Measurements from ENCODE around the gene PHLPP1. TPM values are rescaled to one million over a fixed set of nuclear protein-coding genes. Genes with fewer than 3 reads are reported as not detected.

Gene PHLPP1
- total and polyA plus RNA-seq, 2 of the 4 experiments (the other 2 are of a cell fraction) = 3.3 to 3.6 TPM

DNA sequence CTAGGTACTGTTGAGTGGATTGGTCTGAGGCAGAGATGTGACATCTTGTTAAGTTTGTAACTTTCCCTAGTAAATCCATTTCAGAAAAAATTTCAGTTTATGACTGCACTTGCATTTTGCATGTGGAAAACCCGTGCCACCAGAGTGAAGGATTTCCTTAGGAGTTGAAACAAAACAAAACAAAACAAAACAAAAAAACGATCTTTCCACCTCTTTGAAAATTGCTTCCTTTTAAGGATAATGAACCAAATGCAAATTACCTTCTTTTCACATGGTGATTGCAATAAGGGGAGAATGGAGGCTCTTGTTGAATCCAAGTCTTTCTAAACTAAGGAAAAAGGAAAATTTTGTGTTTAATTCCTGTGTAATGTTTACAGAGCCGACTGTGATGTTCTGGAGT is 43.2 kb downstream of the PHLPP1 start:
- Histone ChIP-seq H3K36me3 (ENCODE audit: control insufficient read depth, insufficient read depth, low read length) (no peaks in the 10 kb centered on the region), H2AK9ac (replicated peaks; ENCODE audit: low read depth, low read length, poor library complexity) (no peak overlapping the region), H3K14ac (replicated peaks; ENCODE audit: low read depth, low read length) (no peak overlapping the region), H3K4me1 (ENCODE audit: control insufficient read depth, insufficient read depth, low read length) (peaks cover 4% of the 10 kb centered on the region; the same call in 1 of the 2 replicates), H3K9me3 (ENCODE audit: control insufficient read depth, insufficient read depth, low read length) (peaks cover 2% of the 10 kb centered on the region; the same call in 1 of the 2 replicates), H4K20me1 (ENCODE audit: insufficient read depth, low read length) (no peaks in the 10 kb centered on the region), H4K5ac (ENCODE audit: low read depth, low read length) (no peak overlapping the region), H4K91ac (ENCODE audit: insufficient read depth, low read depth, low read length) (no peak overlapping the region), H3K79me1 (ENCODE audit: low read depth in 1 of 2, low read length in 2 of 2) (peaks cover 17 to 40% of the 10 kb centered on the region in 2 experiments), H3K4me2 (ENCODE audit: low read depth, low read length) (no peak overlapping the region), H3K4ac (ENCODE audit: low read depth, low read length) (no peak overlapping the region), H3K23ac (ENCODE audit: low read depth, low read length) (no peak overlapping the region), H2BK120ac (ENCODE audit: low read depth, low read length) (no peak overlapping the region), H3K27ac (ENCODE audit: insufficient read depth, low read length) (no peak overlapping the region), H2BK5ac (ENCODE audit: low read depth, low read length, poor library complexity, severe bottlenecking) (no peak overlapping the region), H3K27me3 (ENCODE audit: control insufficient read depth, insufficient read depth, low read length) (no peaks in the 10 kb centered on the region), H3K56ac (ENCODE audit: extremely low read depth, insufficient read depth, low read length) (no peak overlapping the region), H2BK15ac (ENCODE audit: low read depth, low read length) (no peak overlapping the region; the same call in 2 of the 3 replicates), H2AK5ac (ENCODE audit: low read depth, low read length) (no peak overlapping the region), H4K8ac (ENCODE audit: low read depth in 2 of 2, low read length in 2 of 2) (no peak overlapping the region), H3K9ac (ENCODE audit: low read depth, low read length) (no peak overlapping the region), H3K18ac (ENCODE audit: low read depth, low read length) (no peak overlapping the region), H2AFZ (replicated peaks; ENCODE audit: low read length, poor library complexity) (no peak overlapping the region), H2BK20ac (ENCODE audit: low read depth, low read length) (no peak overlapping the region), H3K4me3 (ENCODE audit: insufficient read depth, low read depth, low read length) (no peak overlapping the region), H3K9me1 (ENCODE audit: insufficient read depth, low read length) (peaks cover 5% of the 10 kb centered on the region; the same call in 1 of the 2 replicates)
- CTCF ChIA-PET = interaction anchor here (0.6 to 1.2 kb wide), 2 partner anchors 33 to 121 kb away, joined by 3 to 5 read pairs; no protein-coding TSS in a partner anchor
- dilution Hi-C loops (cut with HindIII; ENCODE audit: low sequenced_read_pairs, unreplicated experiment) (no loop called here), intact Hi-C loops (cut with micrococcal nuclease) (no loop called here), in situ Hi-C loops (cut with MboI; ENCODE audit: low sequenced_read_pairs) (no loop called here)
- WGBS, 2 experiments (ENCODE audit: extremely low coverage in 2 of 2, insufficient read length in 1 of 2) = no CpG with 5 or more reads among the region's 3 CpGs
- BruUV-seq (replicated peaks) = no TSS peak
- DNase-seq (no peak), ATAC-seq (ENCODE audit: low read depth) (no peak)
- POLR2A ChIA-PET (ENCODE audit: unreplicated experiment) = no interaction called here
- TF ChIP-seq POLR2A (IDR thresholded peaks at IDR 0.05; ENCODE audit: low read depth, low read length) (no peak), MXI1 (IDR thresholded peaks at IDR 0.05; ENCODE audit: borderline replicate concordance, low read depth, low read length) (no peak), CHD1 (IDR thresholded peaks at IDR 0.05; ENCODE audit: low read depth, low read length) (no peak), FOS (IDR thresholded peaks at IDR 0.05; ENCODE audit: low read depth, low read length) (no peak), MAFK (IDR thresholded peaks at IDR 0.05; ENCODE audit: low read depth, low read length) (no peak), BHLHE40 (IDR thresholded peaks at IDR 0.05; ENCODE audit: low read depth, low read length) (no peak), MAZ (IDR thresholded peaks at IDR 0.05; ENCODE audit: borderline replicate concordance, low read depth, low read length) (no peak), NFE2L2 (IDR thresholded peaks at IDR 0.05; ENCODE audit: low read depth, low read length) (no peak), SMC3 (IDR thresholded peaks at IDR 0.05; ENCODE audit: low read depth, low read length) (no peak), RCOR1 (IDR thresholded peaks at IDR 0.05; ENCODE audit: insufficient replicate concordance, low read length) (no peak), RAD21 (IDR thresholded peaks at IDR 0.05; ENCODE audit: low read length) (no peak), CEBPB (IDR thresholded peaks at IDR 0.05; ENCODE audit: low read depth, low read length) (no peak)
- TF ChIP-seq, protein P1, sequence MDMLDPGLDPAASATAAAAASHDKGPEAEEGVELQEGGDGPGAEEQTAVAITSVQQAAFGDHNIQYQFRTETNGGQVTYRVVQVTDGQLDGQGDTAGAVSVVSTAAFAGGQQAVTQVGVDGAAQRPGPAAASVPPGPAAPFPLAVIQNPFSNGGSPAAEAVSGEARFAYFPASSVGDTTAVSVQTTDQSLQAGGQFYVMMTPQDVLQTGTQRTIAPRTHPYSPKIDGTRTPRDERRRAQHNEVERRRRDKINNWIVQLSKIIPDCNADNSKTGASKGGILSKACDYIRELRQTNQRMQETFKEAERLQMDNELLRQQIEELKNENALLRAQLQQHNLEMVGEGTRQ (IDR thresholded peaks at IDR 0.05; ENCODE audit: low read depth, low read length) = no peak

Measured in IMR-90 (cell line).